Right lobe of liver (tissue), 6 donors: Measurements from ENCODE around the gene WHRN. TPM values are rescaled to one million over a fixed set of nuclear protein-coding genes. Genes with fewer than 3 reads are reported as not detected.

Experiments used
- ATAC-seq, 4 donors: fragments of 200-7000 bp; cut with Tn5 transposase; one replicate each; pipeline ENCODE4 v1.9.1; 2020; ENCODE audit warnings: mild to moderate bottlenecking in 4 of 4, moderate library complexity in 4 of 4
- DNase-seq, 3 donors: peaks; one replicate each; pipeline ENCODE4 v3.0.0-alpha.2; 2020
- H3K27ac ChIP-seq, 3 donors: fragments of 200-600 bp; one replicate each; pipeline ENCODE4 v1.8.0; 2022
- H3K27me3 ChIP-seq, 2 donors: fragments of 200-600 bp; one replicate each; pipeline ENCODE4 v1.8.0; 2022
- H3K36me3 ChIP-seq, 4 donors: fragments of 200-600 bp; sonication (generic) in 1 of 4; one replicate each; pipeline versions ENCODE4 v1.5.1 to v1.8.0; 2017 to 2022; ENCODE audit warnings: control low read depth in 1 of 4
- H3K4me1 ChIP-seq, 4 donors: fragments of 200-600 bp; sonication (generic) in 1 of 4; one replicate each; pipeline versions ENCODE4 v1.5.1 to v1.8.0; 2017 to 2022; ENCODE audit warnings: control low read depth in 1 of 4
- H3K4me3 ChIP-seq, 3 donors: fragments of 200-600 bp; one replicate each; pipeline ENCODE4 v1.8.0; 2022
- H3K9me3 ChIP-seq, 4 donors: fragments of 200-600 bp; sonication (generic) in 1 of 4; one replicate each; pipeline versions ENCODE4 v1.5.1 to v1.8.0; 2017 to 2022; ENCODE audit warnings: control low read depth in 1 of 4
- CTCF ChIP-seq, 4 donors: fragments of 200-600 bp in 3 of 4; fragments of 450-650 bp in 1 of 4; IDR thresholded peaks; one replicate each; pipeline versions ENCODE4 v1.5.1 to v1.8.0; 2016 to 2022; ENCODE audit warnings: antibody characterized with exemption in 4 of 4, mild to moderate bottlenecking in 2 of 4
- POLR2A ChIP-seq: fragments of 450-650 bp; IDR thresholded peaks from one replicate; pipeline ENCODE4 v1.6.1; 2017; ENCODE audit warnings: antibody characterized with exemption, mild to moderate bottlenecking
- WGBS: methylation state at CpG from one replicate; pipeline ENCODE4 v1.1.6; 2018; ENCODE audit warnings: low coverage, low lambda C conversion rate; ENCODE audit not compliant: insufficient coverage; ENCODE audit errors: missing lambda C conversion rate; 5-methylcytosine and 5-hydroxymethylcytosine counted together
- intact Hi-C, 2 donors: fragments of 100-400 bp; cut with DNase I; formaldehyde crosslinking; loops; one replicate each; pipeline versions ENCODE4 v1.11.2 to v1.14.1; 2022
- total RNA-seq, 6 experiments: library from RNA; depleted of rRNA in 2 of 6; stranded (reverse); fragments of >200 nt in 2 of 6; fragmentation: NEBNext Ultra II Directional in 3 of 6; extraction: Animal tissue kit (Norgen Biotek cat#: 25700) in 3 of 6; gene quantifications; one replicate each; pipeline versions ENCODE4 v1.1.0 to v1.2.4, GENCODE V29; 2016 to 2023
- donor health status: DM: no; HTN: yes; CAD: no.
- donor health status: DM: no; HTN: no; CAD: no.
- donor health status: DM: no; HTN: no; CAD: no.
- donor health status: DM: no; HTN: yes; CAD: no.
- donor health status: DM: no; HTN: yes; CAD: no.

WHRN gene
- total RNA-seq, 6 experiments from 2014 or later = 2.1 to 3.7 (median 2.7) TPM

- WGBS = 82% methylated on average over 3 of the region's 3 CpGs
- DNase-seq (no peak), ATAC-seq (no peak)
- intact Hi-C loops = loop anchor here in 1 of 2 donors (10.0 kb wide), 1 partner anchor 59 kb away; no protein-coding TSS in a partner anchor
- Histone ChIP-seq H3K4me1 (no peaks in the 10 kb centered on the region), H3K36me3 (no peaks in the 10 kb centered on the region), H3K4me3 (no peak overlapping the region), H3K27ac (no peak overlapping the region), H3K9me3 (no peaks in the 10 kb centered on the region), H3K27me3 (no peaks in the 10 kb centered on the region)
- no peak for TF ChIP-seq POLR2A
- no peak for TF ChIP-seq CTCF (IDR thresholded peaks at IDR 0.05)
Measured at GRCh38 chr9:114473447-114473801, 31.8 kb downstream of the WHRN start.

GRCh38 chr9:114472765-114473446 is 32.4 kb downstream of the WHRN start:
- intact Hi-C loops = loop anchor here in 1 of 2 donors (10.0 kb wide), 1 partner anchor 58 kb away; no protein-coding TSS in a partner anchor
- Histone ChIP-seq H3K4me1 (no peaks in the 10 kb centered on the region), H3K27me3 (no peaks in the 10 kb centered on the region), H3K27ac (no peak overlapping the region), H3K9me3 (no peaks in the 10 kb centered on the region), H3K36me3 (no peaks in the 10 kb centered on the region), H3K4me3 (no peak overlapping the region)
- TF ChIP-seq CTCF (IDR thresholded peaks at IDR 0.05) (no peak), POLR2A (no peak)
- DNase-seq (no peak), ATAC-seq (no peak)
- 92% methylated on average over 2 of the region's 12 CpGs for WGBS

GRCh38 chr9:114471157-114471556 is 34.1 kb downstream of the WHRN start:
- DNase-seq = no peak
- Histone ChIP-seq H3K9me3 (no peaks in the 10 kb centered on the region), H3K27me3 (no peaks in the 10 kb centered on the region), H3K36me3 (no peaks in the 10 kb centered on the region), H3K4me1 (no peaks in the 10 kb centered on the region), H3K4me3 (no peak overlapping the region), H3K27ac (no peak overlapping the region)
- intact Hi-C loops = loop anchor here in 1 of 2 donors (10.0 kb wide), 1 partner anchor 56 kb away; no protein-coding TSS in a partner anchor
- WGBS = 86% methylated on average over 3 of the region's 4 CpGs
- TF ChIP-seq CTCF (IDR thresholded peaks at IDR 0.05) (no peak), POLR2A (no peak)
- no peak for ATAC-seq

GRCh38 chr9:114470581-114470980 is 34.7 kb downstream of the WHRN start:
- no peak overlapping the region for H3K4me3 ChIP-seq
- no CpG with 5 or more reads among the region's 6 CpGs for WGBS
- ATAC-seq (no peak), DNase-seq (no peak)
- H3K4me1 ChIP-seq = peaks cover 0 to 5% (median 0%) of the 10 kb centered on the region in 4 donors
- no peaks in the 10 kb centered on the region for H3K27me3 ChIP-seq
- intact Hi-C loops = loop anchor here in 1 of 2 donors (10.0 kb wide), 1 partner anchor 56 kb away; no protein-coding TSS in a partner anchor
- no peaks in the 10 kb centered on the region for H3K36me3 ChIP-seq
- H3K9me3 ChIP-seq = no peaks in the 10 kb centered on the region
- TF ChIP-seq POLR2A (no peak), CTCF (IDR thresholded peaks at IDR 0.05) (no peak)
- no peak overlapping the region for H3K27ac ChIP-seq
